Measurements from ENCODE around the gene FAP. TPM values are rescaled to one million over a fixed set of nuclear protein-coding genes. Genes with fewer than 3 reads are reported as not detected.

The FAP gene
- total and polyA plus RNA-seq, 2 donors (not counting 3 experiments of a cell fraction or from before 2014, with no cell fraction given) = 1.1 TPM; not detected in 1

DNA sequence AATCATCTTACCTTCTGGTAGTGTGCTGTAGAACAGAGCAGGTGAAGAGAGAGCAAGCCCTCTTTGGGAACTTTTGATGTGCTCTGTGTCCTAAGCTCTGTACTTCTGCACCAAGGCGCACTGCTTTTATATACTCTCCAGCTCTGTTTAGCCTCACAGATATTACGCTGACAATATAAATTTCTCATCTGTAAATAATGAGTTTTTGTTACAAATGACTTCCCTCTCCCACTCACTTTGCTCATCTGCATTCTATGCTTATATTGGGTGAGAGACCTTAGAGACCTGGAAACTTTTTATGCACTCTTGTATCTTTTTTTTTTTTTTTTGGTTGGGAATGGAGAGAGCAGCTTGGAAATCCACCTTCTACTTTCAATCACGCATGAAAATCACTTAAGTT lies 91.1 kb downstream of the FAP start, which contains the start of gene GCG:
TSS of gene GCG (minus strand) at position 101 of the 400 bp plus-strand sequence. CDS start 3,069 bp downstream, outside the sequence.
- Histone ChIP-seq H3K27ac (ENCODE audit: insufficient read depth, low read depth, low read length) (no peak within 1 kb of the TSS), H3K36me3 (ENCODE audit: control insufficient read depth in 2 of 2, extremely low read depth in 1 of 2, insufficient read depth in 2 of 2, low read length in 2 of 2) (no peaks in the 10 kb centered on the region), H3K27me3 (ENCODE audit: control insufficient read depth in 2 of 2, insufficient read depth in 2 of 2, low read length in 2 of 2) (peaks cover 1 to 20% of the 10 kb centered on the region in 2 experiments), H3K9me3 (replicated peaks; ENCODE audit: control insufficient read depth, insufficient read depth, low read length) (no peaks in the 10 kb centered on the region), H3K9me1 (replicated peaks; ENCODE audit: control insufficient read depth, extremely low read depth, insufficient read depth, low read length) (no peaks in the 10 kb centered on the region), H4K20me1 (replicated peaks; ENCODE audit: control insufficient read depth, extremely low read depth, insufficient read depth, low read length) (no peaks in the 10 kb centered on the region), H3K4me1 (ENCODE audit: control insufficient read depth, extremely low read depth, insufficient read depth, low read length) (peaks cover 3% of the 10 kb centered on the region), H3K4me2 (ENCODE audit: insufficient read depth, low read length) (no peak within 1 kb of the TSS), H3K79me2 (ENCODE audit: control insufficient read depth, insufficient read depth, low read length) (no peaks in the 10 kb centered on the region), H3K4me3 (replicated peaks in 1 of 3; ENCODE audit: insufficient read depth in 1 of 3, low read depth in 1 of 3, low read length in 3 of 3) (no peak within 1 kb of the TSS), H2AFZ (ENCODE audit: low read depth, low read length) (no peak within 1 kb of the TSS), H3K9ac (replicated peaks; ENCODE audit: extremely low read depth, insufficient read depth, low read length) (no peak within 1 kb of the TSS)
- no peak for TF ChIP-seq EZH2 (IDR thresholded peaks at IDR 0.05; ENCODE audit: borderline replicate concordance, low read depth, low read length, severe bottlenecking)
- TF ChIP-seq FOS (IDR thresholded peaks at IDR 0.05; ENCODE audit: borderline replicate concordance, insufficient read depth, low read length) = no peak
- TF ChIP-seq, protein P1, sequence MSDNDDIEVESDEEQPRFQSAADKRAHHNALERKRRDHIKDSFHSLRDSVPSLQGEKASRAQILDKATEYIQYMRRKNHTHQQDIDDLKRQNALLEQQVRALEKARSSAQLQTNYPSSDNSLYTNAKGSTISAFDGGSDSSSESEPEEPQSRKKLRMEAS (IDR thresholded peaks at IDR 0.05; ENCODE audit: insufficient read depth, insufficient read length) = no peak
- TF ChIP-seq POLR2A (IDR thresholded peaks at IDR 0.05; ENCODE audit: low read depth, low read length) = no peak
- TF ChIP-seq, protein P2, sequence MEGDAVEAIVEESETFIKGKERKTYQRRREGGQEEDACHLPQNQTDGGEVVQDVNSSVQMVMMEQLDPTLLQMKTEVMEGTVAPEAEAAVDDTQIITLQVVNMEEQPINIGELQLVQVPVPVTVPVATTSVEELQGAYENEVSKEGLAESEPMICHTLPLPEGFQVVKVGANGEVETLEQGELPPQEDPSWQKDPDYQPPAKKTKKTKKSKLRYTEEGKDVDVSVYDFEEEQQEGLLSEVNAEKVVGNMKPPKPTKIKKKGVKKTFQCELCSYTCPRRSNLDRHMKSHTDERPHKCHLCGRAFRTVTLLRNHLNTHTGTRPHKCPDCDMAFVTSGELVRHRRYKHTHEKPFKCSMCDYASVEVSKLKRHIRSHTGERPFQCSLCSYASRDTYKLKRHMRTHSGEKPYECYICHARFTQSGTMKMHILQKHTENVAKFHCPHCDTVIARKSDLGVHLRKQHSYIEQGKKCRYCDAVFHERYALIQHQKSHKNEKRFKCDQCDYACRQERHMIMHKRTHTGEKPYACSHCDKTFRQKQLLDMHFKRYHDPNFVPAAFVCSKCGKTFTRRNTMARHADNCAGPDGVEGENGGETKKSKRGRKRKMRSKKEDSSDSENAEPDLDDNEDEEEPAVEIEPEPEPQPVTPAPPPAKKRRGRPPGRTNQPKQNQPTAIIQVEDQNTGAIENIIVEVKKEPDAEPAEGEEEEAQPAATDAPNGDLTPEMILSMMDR (IDR thresholded peaks at IDR 0.05; ENCODE audit: extremely low read depth in 1 of 2, insufficient read depth in 1 of 2, low read depth in 1 of 2, low read length in 2 of 2) = no peak
- no peak for TF ChIP-seq MYC (IDR thresholded peaks at IDR 0.05; ENCODE audit: low read depth, low read length)
- TF ChIP-seq GATA2 (IDR thresholded peaks at IDR 0.05; ENCODE audit: insufficient read depth, insufficient read length, low read depth, low read length) = no peak
- no peak for TF ChIP-seq POLR2AphosphoS5 (IDR thresholded peaks at IDR 0.05; ENCODE audit: insufficient read depth, low read depth, low read length)
- no peak for TF ChIP-seq JUN (IDR thresholded peaks at IDR 0.05; ENCODE audit: borderline replicate concordance, insufficient read depth, insufficient read length, low read depth)
- POLR2A ChIA-PET = no interaction called here
- no TSS peak for BruUV-seq (replicated peaks)
- FAIRE-seq = no peak
- DNase-seq (ENCODE audit: low read depth, low spot score) = no peak
- intact Hi-C loops (cut with micrococcal nuclease) = loop anchor here (2.0 kb wide), 1 partner anchor 69 kb away; no protein-coding TSS in a partner anchor
- dilution Hi-C loops (cut with MboI; ENCODE audit: extremely low pct_ligation_motif_present, low sequenced_read_pairs) = no loop called here
- CTCF ChIA-PET = interaction anchor here (0.9 to 3.1 kb wide), 8 partner anchors 9 to 150 kb away, joined by 3 to 101 read pairs (median 8); no protein-coding TSS in a partner anchor
